Stromal cell of bone marrow (primary cell): ENCODE measurements around the gene SEMA4G.

ENCODE experiments used
- DNase-seq: peaks from one replicate; pipeline ENCODE4 v3.0.0-alpha.2; 2012; ENCODE audit warnings: low read depth

The SEMA4G gene

DNA sequence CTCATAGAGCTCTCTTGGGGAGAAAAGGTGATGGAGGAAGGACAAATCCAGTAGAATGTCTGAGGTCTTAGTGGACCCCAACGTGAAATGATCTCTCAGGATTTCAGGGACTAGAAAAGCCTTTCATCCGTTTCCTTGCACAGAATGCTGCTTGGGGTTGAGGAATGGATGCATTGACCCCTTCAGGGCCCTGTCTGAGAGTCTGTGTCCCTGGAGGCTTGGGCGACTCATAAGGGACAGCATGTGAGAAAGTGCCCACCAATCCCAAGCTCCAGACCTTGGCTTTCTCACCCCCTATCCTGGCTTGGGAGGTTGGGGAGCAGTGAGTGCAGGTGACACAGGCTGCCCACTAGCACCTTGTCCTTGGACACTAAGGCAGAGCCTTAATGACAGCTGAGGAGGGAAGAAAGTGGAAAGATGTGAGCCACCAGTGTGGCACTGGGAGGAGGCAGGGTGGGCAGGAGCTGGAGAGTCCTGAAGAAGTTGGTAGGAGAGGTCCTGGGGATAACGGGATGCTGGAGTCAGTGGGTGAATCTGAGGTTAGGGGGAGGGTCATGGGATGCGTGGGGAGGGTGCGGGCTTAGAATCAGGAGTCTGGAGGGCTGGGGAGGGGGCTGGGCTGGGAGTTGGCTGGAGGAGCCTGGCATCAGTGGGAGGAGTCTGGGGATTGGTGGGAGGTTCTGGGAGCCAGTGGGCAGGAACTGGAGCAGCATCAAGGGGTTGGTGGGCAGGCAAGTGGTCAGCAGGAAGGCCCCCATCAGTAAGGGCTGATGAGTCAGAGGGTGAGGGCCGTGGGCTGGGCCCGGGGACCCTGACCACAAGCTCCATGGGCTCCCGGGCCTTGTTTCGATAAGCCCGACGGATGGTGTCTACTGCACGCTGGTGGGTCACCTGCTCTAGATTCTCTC is 38.9 kb downstream of the SEMA4G start:
- no peak for DNase-seq

DNA sequence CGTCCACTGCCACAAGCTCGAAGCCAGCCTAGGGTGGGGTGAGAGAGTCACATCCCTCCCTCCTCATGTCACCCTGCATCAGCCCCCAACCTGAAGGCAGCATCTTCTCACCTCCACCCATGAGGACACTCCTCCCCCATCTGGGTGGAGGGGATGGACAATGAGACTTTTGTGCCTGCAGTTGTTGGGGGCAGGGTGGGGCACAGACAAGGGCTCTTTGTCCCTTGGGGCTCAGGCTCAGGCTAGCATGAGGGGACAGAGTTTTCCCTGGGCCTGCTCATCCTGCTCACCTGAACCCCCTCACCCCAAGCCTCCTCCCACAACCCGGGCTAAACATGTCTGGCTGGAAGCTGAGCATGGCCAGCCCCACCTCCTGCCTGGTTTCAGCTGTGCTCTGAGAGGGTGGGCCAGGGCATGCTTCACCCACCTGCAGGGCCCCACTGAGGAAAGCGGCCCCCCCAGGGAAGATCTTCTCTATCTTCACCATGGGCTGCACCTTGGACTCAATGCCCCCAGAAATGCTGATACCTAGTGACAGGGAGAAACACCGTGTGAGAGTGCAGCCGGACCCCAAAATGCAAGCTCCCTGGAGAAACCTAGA is 39.6 kb downstream of the SEMA4G start:
- no peak for DNase-seq

DNA sequence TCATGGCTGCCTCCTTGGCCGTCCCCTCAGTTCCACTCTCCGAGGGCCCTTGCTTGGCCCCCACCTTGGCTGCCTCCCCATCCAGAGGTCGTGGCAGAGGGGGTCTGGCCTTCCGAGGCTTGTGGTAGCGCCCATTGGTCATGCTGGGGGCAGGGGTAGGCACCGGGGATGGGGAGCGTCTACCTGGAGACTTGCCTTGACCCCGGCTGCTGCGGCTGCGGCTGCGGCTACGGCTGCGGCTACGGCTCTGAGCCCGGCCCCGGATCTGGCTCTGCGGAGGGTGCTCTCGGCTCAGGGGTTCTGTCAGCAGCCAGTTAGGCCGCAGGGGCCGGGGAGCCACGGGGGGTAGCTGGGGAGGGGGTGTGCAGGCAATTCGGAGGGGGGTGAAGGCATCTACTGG is 41.0 kb downstream of the SEMA4G start:
- DNase-seq = no peak

DNA sequence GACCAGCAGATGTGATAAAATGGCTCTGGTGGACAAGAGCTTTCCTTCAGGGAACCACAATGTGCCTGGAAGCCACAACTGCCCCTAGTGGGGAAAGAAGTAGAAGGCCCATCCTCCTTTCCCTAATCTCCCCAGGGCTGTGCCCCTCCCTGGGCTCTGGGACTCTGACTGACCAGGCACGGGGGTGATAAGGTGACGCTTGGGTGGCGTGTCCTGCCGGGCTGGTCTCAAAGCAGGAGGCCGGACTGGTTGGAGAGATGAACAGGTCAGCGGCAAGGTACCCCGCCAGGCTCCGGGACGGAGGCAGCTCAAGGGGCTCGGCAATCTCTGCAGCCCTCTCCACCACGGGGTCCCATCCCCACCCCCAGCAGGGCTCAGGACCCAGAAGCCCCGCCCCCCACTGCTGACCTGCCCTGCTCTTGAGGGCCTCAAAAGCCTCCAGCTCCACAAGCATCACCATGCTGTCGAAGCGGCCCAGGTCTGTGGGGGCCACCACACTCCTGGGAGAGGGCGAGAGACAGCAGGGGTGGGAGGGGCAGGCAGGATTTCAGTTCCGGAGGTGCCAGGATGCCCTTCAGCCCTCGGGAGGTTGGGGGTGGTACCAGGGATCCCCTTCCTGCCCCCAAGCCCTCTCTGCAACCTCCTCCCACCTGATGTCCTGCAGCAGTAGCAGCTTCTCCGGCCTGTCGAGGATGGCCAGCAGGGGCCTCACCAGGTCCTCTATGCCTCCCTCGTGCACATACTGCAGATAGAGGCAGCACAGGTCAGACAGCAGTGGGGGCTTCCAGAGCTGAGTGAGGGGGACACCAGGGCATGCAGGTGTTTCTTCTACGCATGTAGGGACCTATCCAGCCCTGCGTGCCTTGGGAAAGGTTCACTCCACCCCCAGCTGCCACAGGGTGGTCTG is 42.5 kb downstream of the SEMA4G start:
- DNase-seq = no peak

DNA sequence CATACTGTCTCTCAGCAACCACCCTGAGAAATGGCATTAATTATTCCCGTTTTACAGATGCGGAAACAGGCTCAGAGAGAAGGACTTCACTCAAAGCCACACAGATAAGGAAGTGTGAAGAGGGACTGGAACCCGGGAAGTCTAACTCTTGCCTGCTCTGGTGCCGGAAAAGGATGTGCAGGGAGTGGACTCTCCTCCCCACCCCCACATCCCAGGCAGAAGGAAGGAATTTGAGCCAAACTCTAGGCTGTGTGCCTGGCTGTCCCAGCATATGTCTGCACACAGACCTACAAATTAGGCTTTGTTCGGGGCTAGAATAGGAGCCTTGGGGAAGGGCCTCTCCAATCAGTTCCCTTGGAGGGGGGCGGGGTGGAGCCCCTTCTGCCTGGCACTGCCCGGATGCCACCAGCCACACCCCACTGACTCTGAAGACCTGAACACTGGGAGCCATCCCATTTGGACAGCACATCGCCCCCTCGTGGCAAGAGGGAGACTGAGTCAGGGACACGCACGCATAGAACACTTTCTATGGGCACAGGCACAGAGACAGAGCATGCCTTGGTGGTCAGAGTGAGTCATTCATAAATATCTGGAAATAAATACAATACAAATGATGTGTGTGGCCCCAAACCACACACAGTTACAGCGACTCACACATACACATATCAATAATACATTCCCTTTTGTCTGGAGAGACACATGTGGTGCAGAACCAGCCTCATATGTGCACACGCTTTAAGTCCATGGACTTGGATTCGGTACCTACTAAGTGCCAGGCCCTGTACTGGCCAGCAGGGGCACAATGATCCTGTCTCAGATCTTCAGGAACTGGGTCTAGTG is 43.4 kb downstream of the SEMA4G start:
- DNase-seq = peak; percentile 90

DNA sequence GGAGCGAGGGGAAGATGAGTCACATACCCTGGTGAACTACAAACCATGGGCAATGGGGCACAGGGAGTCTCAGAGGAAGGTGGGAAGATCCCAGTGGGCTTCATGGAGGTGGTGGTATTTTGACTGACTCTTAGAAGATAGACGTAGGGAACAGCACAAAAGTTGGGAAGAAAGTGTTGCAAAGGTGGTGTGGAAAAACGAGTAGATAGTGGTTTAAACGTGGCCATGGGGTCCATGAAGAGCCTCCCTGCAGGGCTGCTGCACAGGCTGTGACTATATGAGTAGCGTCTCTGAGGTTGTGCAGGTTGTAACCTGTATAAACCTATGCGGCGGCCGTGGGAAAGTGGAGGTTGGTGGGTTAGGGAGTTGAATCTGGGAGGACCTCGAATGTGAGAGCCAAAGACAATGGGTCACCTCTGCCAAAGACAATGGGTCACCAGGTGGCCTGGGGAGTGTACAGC is 44.1 kb downstream of the SEMA4G start:
- no peak for DNase-seq

DNA sequence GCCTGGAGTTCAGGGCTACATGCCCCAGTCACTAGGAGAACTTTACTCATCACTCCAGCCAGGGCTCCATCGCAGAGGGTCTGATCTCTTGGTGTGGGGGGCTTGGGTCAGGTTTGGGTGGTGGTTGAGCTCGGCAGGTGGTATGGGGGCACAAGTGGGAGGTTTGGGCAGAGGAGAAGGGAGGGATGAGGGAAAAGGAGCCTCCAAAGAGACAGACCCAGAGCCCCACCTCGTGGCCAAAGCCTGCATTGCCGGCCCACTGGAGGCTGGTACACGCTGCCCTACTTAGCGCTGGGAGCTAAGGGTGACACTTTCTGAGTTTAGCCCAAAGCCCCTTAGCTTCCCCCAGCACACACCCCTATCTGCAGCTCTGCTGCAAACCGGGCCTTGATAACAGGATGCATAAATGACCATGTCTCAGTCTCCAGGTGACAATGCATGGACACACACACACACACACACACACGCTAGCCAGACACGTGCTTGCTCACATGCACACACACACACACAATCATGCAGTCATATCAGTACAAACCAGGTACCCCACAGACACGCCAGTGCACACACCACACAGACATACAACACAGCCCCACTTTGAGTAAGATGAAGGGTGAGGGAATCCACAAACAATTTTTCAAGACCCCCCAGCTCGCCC is 45.1 kb downstream of the SEMA4G start:
- peak; percentile 38 for DNase-seq

DNA sequence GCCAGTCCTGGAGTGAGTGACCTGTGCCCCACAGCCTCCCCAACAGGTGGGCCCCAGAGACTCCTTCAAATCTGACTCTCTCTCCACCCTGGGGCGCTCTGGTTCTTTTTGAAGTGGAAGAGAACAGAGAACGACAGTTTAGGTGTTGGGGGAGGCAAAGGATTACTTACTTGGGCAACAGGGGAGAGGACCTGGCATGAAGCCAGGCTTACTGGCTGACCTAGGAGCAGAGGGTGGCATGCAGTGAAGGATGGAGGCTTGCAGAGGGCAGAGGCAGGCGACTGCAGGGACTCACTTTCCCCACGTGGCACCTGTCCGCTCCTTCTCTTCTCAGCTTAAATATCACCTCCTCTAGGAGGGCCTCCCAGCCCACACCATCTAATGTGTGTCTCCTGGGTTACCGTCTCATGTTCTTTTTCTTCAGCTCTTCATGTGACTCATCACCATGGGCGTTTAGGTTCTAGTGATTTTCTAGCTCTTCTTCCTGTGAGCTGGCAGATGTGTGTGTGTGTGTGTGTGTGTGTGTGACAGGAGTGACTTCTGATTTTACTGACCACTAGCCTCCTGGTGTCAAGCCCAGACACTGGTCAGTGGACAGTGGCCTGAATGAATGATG is 45.8 kb downstream of the SEMA4G start:
- peak; percentile 91 for DNase-seq

DNA sequence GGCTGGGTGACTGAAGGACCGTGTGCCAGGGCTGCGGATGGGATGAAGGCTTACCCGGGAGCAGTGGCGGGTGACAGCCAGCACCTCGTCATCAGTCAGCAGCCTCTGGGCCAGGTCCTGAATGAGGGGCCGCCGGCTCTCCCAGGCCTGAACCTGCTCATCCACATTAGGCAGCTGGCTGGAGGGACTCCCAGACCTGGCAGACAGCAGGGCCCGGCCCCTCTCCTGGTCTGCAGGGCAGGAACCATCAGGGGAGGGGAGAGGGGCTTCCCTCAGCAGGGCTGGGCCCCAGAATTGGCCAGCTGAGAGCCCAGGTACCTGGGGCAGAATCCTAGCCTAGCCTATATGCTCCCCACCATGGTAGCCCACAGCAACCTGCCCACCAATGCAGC is 46.3 kb downstream of the SEMA4G start:
- DNase-seq = no peak

DNA sequence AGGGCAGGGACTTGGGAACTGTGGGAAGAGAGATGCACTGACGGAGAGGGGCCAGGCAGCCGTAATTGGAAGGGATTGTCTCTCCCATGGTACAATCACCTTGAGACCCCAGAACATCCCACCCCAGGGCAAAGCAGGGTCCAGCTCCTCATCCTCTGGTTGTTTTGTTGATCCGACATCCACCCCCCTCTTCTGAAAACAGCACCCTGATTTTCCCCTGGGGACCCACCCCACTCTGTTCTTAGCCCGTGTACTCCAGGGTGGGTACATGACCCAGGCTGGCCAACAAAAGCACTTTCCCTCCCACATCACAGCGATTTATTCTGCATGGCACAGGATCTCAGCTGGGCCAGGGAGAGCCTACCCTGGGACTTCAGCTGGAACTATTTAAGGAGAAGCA is 47.5 kb downstream of the SEMA4G start:
- no peak for DNase-seq

DNA sequence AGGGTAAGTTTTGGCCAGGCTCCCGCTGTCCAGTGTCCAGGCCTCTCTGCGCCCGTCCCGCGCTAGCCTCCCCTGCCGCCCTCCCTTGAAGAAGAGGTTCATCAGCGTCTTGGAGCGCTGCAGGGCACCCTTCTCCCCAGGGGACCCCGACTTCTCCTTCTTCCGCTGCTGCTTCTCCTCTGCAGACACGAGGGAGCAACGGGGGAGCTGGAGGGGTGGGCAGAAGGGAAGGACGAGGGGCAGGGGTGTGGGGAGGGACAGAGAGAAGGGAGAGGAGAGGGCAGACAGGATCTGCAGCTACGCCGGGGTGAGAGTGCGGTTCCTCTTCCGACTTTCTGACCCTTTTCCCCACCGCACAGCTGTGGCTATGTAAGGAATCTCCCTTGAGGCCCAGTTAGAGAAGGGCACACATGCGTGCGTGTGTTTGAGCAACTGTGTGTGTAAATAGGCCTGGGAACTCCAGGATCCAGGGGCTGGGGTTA is 48.9 kb downstream of the SEMA4G start:
- no peak for DNase-seq

DNA sequence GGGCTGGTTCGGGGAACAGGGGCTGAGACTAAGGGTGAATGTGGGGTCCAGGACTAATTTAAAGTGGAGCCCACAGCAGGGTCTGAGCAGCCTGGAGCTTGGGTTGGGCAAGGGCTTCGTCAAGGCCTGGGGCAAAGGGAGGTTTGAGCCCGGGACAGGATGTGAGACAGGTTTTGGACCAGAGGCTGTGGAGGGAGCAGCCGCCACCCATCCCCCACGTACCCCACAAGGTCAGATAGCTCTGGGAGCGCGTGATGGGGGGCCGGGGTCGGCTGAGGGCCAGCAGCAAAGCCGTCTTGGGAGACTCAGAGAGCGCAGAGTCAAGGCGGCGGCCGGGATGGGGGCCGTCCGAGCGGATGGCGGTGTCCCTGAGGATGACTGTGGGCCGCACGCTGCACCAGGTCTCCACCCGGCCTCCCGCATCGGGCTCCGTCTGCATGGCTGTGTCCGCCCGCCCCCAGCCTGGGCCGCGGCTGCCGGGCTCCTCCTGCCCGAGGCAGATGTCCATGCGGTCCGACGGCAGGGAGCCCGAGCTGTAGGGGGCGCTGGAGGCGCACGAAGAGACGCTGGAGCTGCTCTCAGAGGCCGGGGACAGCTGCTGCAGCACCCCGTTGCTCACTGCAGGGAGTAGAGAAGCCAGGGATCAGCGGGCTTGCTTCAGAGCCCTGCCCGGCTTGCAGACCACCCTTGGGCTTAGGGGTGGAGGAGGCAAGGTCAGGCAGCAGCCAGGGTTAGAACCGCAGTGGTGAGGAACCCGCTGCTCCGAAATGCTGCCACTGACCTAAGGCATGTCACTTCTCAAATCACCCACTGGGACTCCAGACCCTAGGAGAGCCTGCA is 49.5 kb downstream of the SEMA4G start:
- DNase-seq = peak; percentile 61
